ENCODE measurements around the gene CD177.
"Not testable (repeated sequence)": the region's sequence is repeated elsewhere in the genome, so short reads cannot be mapped to it uniquely, and the experiment has no call there.

Gene CD177, protein sequence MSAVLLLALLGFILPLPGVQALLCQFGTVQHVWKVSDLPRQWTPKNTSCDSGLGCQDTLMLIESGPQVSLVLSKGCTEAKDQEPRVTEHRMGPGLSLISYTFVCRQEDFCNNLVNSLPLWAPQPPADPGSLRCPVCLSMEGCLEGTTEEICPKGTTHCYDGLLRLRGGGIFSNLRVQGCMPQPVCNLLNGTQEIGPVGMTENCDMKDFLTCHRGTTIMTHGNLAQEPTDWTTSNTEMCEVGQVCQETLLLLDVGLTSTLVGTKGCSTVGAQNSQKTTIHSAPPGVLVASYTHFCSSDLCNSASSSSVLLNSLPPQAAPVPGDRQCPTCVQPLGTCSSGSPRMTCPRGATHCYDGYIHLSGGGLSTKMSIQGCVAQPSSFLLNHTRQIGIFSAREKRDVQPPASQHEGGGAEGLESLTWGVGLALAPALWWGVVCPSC

DNA sequence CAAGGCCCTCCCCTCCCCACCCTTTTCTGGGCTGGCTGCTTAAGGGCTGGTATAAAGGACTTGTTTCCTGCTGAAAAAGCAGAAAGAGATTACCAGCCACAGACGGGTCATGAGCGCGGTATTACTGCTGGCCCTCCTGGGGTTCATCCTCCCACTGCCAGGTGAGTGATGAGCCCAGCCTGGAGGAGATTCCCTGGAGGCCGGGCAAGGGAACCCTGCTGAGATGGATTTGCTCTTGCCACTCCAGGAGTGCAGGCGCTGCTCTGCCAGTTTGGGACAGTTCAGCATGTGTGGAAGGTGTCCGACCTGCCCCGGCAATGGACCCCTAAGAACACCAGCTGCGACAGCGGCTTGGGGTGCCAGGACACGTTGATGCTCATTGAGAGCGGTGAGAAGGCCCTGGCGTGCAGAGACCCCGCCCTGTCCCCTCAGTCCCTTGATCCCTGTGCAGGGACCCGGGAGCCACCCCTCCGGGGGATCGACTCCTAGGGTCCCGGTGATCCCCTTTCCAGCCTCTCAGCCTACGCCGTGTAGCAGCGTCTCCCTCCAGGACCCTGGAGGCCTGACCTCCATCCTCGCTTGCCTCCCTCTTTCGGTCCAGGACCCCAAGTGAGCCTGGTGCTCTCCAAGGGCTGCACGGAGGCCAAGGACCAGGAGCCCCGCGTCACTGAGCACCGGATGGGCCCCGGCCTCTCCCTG is at the start of gene CD177:
Gene CD177 (plus strand): TSS at position 81 of the 699 bp plus-strand sequence. CDS start 29 bp downstream, at position 110.
- no peak for DNase-seq

DNA sequence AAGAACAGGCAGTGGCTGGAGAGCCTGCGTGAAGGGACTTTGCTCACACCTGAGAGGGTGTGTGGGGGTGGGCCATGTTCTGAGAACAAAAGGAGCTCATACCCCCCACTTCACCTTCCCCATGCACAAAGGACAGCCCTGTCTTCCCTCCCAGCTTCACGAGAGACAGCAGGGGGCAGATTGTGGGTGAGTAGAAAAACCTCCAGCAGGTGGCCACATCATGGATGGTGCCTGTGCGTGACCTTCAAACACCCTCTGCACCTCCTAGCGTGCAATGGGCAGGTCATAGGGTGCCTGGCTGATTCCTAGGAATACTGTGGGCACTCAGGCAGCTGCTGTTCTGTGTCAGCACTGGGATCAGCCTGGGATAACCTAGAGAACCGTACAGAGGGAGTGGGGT is 47.8 kb upstream of the CD177 start:
- DNase-seq = no peak

DNA sequence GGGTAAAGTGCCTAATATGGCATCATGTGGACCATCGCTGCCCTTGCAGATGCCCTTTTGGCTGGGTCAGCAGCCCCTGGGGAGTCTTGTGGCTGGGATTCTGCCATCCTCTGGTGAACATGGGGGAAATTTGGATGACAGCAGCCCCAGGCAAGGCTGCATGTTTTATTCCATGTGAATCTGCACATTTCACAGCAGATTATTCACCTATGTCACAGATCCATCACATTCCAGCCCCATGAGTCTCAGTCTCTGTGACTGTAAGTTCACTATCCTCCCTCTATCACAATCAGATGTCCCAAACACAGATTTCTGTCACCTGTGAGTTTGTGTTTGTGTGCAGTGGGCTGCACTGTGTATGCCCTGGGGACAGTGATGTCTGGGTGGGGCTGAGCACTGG is 47.4 kb upstream of the CD177 start:
- no peak for DNase-seq

DNA sequence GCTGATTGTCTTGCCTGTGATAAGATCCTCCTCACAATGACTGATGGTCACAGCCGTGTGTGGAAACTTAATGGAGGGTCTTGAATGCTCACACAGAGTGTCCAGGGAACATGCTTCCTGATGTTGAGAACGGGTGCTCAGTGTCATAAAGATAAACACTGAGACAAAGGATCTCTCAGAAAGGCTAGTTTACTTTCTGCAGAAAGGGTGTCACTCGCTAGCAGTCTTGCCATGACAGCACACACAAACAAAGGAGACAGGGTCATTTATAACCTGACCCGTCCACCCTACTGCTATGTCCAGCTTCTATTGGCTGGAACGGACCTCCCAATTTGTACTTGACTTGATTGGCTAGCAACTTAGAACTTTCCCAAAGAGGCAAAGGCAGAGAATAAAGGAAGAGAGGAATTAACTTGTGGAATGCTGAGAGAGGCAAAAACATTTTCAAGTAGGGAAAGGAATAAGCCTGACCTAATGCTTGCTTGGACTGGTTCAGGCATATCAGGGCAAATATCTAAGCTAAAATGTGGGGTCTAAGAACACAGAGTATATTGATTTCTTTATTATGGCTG is 45.2 kb upstream of the CD177 start:
- no peak for DNase-seq

DNA sequence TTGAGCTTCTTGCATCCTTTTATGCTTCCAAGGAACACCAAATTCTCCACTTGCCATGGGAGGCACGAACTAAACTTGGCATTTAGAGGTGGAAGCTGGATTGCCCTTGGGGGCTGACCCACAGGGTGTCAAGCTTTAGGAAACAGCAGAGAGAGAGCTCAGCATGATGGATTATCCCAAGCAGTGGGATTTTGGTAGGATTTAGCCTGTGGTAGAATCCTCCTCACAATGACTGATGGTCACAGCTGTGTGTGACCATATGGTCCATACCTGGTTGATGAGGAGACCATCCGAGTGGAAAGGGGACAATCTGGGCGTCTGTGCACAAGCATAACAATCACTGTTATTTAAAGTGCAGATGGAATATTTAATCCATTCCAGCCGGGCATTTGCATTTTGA is 44.0 kb upstream of the CD177 start:
- DNase-seq = no peak

DNA sequence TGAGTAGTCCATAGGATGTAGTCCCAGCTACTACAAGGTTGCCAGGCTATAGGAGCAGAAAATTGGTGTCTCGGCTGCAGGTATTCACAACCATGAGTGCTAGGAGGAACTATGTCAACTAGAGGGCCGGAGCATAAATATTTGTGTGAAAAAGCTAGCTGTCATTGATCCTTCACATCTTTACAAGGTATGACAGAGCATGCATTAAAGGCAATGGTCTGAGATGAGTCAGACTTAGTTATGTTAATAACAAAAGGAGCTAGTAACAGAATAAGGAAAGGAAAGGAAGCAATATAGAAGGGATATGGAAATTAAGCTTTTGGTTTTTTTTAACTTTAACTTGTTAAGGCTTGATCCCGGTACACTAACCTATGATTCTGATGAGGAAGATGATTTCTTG is 43.3 kb upstream of the CD177 start:
- DNase-seq = no peak

DNA sequence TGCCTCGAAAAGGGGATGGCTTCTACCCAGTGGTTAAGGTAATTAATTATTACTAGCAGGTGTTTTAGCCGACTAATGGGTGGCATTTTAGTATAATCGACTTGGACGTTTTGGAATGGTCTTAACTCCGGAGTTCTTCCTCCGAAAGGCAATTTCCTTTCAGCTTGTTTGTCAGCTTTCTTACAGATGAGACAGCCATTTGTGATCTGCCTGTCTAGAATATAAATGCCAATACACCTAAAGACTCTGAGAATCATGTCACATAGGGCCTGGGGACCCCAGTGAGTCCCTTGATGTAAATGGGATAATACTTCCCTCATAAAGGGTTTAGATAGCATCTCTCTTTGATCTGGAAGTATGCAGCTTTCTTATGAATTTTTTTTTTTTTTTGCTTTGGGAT is 42.2 kb upstream of the CD177 start:
- no peak for DNase-seq

DNA sequence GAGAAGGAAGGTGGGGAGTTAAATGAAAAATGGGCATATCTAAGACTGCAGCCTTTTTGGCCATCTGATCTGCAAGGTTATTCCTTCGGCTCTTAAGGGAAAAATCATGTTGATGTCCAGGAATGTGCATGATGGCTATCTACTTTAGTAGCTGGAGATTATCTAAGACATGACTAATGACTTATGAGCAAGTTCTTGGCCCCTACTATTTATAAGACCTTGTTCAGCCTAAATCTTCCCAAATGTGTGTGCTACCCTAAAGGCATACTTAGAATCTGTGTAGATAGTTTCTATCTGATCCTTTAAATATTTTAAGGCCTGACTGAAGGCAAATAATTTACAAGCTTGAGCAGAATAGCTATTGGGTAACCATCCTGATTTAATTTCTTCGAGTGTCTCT is 41.8 kb upstream of the CD177 start:
- DNase-seq = no peak

DNA sequence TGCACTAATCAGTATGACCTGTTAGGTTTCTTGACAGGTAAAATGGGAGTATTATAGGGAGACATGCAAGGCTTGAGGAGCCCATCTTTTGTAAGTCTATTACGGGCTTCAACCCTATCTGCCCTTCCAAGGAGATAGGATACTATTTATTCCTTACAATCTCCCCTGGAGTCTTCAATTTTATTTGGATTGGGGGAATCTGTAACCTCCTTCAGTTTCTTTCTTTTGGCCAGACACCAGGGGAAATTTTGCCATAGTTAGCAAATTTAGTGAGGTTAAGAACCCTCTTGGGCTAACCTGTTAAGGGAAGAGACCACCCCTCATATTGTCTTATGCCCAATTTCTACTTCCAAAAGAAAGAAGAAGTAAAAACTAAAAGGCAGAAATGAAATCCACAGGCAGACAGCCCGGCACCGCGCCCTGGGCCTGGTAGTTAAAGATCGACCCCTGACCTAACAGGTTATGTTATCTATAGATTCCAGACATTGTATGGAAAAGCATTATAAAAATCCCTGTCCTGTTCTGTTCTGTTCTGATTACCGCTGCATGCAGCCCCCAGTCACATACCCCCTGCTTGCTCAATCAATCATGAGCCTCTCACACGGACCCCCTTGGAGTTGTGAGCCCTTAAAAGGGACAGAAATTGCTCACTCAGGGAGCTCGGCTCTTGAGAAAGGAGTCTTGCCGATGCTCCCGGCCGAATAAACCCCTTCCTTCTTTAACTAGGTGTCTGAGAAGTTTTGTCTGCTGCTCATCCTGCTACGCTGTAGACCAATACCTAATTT is 39.6 kb upstream of the CD177 start:
- no peak for DNase-seq

DNA sequence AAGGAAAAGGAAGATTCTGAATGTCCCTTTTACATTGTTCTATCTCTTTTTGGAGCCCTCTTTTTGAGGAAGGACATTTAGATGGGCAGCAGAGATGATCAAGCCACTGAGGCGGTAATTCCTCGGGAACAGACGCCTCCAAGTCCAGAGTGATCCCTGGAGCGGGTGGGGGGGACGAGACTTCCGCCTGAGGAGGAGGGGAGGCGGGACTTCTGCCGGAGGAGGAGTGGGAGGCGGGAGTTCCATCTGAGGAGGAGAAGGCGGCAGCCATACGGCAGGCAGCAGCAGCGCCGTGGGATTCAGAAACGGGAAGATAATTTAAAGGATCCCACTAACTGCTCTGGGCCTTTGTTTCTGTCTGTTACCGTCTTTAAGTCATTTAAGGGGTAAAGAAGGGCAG is 37.6 kb upstream of the CD177 start:
- DNase-seq = no peak

DNA sequence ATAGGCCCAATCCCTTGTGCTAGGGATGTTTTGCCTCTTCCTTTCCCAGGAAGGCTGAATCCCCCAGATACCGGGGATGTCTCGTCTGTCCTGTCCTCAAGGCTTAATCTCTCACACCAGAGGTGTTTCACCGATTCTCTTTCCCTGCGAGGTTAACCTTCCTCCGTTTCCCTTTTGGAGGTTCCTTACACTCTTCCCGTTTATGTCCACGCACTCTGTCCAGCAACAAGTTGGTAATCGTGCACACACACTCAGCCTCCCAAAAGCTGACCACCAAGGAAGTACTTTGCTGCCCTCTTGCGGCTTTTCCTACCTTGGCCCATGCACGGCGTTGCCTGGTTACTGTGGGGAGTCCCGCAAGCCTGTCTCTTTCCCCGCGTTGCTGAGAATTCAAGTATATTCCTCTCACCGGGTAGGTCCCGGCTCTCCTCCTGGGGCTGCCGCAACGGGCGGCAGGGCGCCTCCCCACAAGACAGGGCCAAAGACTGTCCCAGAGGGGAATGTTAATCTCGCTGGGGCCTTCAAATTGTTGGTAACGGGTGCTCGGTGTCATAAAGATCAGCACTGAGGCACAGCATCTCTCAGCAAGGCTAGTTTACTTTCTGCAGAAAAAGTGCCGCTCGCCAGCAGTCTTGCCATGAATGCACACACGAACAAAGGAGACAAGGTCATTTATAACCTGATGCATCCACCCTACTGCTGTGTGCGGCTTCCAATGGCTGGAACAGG is 36.7 kb upstream of the CD177 start:
- DNase-seq = no peak

DNA sequence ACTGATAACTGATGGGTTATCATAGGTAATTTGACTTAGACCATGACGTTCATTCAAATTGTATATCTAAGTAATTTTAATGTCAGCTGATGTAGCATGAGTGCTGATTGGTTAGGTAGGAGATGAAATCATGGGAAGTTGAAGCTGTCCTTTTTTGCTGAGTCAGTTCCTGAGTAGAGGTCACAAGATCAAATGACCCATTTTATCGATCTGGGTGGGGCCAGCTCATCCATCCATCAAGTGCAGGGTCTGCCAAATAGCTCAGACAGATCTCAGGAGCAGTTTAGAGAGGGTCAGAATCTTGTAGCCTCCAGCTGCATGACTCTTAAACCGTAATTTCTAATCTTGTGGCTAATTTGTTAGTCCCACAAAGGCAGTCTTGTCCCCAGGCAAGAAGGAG is 35.3 kb upstream of the CD177 start:
- no peak for DNase-seq

DNA sequence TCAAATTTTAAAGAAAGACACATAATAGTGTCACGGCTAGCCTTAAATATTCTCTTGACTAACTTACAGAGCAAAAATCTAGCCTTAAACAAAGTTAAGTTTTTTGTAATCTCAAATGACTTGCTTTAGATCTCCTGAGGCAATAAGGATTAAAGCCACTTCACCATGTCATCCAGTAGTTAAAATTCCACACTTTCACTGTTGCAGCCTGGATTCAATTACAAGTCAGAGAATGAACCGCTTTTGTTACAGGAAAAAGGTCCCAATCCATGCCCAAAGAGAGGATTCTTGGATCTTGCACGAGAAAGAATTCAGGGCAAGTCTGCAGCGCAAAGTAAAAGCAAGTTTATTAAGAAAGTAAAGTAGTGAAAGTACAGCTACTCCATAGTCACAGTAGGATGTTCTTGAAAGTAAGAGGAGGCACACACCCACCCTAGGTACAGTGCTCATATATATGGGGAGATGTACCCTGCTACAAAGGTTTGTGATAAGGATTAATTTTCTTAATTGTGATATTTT is 34.6 kb upstream of the CD177 start:
- DNase-seq = no peak

DNA sequence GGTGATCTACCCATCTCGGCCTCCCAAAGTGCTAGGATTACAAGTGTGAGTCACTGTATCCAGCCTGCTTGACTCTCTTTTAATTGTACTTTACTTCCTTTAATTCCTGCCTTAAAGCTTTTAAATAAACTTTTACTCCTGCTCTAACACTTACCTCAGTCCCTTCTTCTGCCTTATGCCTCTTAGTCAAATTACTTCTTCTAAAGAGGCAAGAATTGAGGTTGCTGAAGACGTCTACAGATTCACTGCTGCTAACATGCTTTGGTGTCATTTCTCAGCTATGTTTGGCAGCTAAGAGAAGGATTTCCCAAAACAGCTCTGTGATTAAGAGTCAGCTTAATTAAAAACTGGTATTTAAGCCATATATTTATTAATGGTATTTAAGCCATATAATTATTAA is 32.9 kb upstream of the CD177 start:
- no peak for DNase-seq

DNA sequence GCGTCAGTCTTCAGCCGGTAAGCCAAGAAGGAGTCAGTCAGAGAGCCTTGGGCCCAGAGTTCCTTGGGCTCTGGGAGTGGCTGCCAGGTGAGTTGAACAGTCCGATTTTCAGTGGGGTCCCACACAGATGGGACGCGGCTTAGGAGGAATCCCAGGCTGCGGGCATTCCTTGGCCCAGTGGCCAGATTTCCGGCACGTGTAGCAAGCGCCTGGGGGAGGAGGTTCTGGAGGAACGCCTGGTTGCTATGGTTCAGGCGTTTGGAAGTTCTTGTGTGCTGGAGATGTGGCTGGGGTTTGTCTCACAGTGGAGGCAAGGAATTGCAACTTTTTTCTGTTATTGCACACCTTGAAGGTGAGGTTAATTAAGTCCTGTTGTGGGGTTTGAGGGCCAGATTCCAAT is 26.7 kb upstream of the CD177 start:
- not testable (repeated sequence) for DNase-seq

DNA sequence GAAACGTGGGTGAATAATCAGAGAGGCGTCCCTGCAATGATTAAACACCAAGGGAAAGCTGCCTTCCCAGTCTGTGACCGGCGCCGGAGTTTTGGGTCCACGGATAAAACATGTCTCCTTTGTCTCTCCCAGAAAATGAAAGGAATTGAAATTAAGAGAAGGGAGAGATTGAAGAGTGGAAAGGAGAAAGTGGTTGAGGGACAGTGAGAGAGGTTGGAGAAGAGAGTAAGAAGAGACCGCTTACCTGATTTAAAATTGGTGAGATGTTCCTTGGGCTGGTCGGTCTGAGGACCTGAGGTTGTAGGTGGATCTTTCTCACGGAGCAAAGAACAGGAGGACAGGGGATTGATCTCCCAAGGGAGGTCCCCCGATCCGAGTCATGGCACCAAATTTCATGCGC is 24.9 kb upstream of the CD177 start:
- not testable (repeated sequence) for DNase-seq

DNA sequence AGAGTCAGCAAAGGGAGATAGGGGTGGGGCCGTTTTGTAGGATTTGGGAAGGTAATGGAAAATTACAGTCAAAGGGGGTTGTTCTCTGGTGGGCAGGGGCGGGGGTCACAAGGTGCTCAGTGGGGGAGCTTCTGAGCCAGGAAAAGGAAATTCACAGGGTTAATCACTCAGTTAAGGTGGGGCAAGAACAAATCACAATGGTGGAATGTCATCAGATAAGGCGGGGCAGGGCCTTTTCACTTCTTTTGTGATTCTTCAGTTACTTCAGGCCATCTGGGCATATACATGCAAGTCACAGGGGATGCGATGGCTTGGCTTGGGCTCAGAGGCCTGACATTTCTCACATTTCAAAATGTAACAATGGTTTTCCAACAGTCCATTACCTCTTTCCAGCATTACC is 24.4 kb upstream of the CD177 start:
- DNase-seq = not testable (repeated sequence)

DNA sequence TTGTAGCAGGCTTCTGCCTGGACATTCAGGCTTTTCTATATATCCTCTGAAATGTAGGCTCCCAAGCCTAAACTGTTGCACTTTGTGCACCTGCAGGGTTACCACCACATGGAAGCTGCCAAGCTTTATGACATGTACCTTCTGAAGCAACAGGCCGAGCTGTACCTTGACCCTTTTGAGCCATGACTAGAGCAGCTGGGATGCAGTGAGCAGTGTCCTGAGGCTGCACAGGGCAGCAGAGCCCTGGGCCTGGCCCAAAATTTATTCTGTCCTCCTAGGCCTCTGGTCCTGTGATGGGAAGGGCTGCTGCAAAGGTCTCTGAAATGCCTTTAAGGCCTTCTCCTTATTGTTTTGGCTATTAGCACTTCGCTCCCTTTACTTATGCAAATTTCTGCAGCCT is 23.5 kb upstream of the CD177 start:
- DNase-seq = no peak

DNA sequence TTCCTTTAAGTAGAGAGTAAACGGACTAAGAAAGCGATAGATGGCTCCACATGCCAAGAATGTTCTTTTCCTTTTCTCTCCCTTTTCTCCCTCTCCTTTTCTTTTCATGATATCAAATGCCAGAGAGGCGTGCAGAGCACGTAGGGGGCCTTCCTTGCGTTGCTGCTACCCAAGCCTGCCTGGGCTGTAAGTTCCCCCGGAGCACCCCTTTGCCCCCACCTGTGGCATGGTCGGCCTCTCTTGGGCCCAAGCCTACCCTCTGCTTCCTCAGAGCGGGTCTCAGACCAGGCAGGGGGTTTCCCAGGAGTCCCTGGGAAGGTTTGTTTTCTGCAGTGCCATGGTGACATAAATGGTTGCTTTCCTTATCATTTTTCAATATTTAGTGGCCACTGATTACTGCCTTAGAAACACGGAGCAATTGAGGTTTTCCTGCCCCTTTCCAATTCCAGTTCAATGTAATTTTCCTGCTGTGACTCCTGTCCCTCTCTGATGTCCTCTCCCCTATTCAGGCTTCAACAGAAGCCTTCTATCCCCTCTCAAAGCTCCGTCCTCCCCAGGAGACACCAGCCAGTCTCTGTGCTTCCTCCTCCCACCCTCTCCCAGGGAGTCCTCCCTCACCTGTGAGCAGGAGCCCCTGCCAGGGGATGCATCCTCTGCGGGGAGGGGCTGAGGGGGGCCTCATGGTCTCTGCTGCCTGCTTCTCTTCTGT is 22.6 kb upstream of the CD177 start:
- no peak for DNase-seq

DNA sequence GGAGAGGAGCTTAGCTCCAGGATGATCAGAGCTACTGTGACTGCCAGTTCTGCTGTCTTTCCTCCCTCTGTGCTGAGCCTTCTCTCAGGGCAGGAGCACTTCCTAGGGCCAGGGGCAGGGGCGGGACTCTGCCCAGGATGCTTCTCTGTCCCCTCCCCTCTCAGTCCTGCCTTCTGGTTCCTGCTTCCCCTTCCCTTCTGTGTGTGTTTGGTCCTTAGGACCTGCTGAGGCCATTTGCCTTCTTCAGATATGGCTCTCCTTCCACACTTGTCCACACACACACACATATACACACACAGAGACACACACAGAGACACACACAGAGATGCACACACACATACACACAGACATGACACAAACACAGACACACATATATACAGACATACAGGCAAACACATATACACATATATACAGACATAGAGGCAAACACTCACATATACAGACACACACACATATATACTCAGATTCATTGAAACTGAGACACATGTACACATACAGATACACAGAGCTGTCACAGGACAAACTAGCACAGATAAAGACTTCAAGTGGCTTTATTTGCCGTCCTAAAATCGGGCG is 22.0 kb upstream of the CD177 start:
- DNase-seq = no peak
